ENCODE data around the gene CYP2J2. TPM values are rescaled to one million over a fixed set of nuclear protein-coding genes. Genes with fewer than 3 reads are reported as not detected.
A peak's percentile ranks its signal among the peaks of the same experiment; 100 is the strongest.
"Not testable (repeated sequence)": the region's sequence is repeated elsewhere in the genome, so short reads cannot be mapped to it uniquely, and the experiment has no call there.

The CYP2J2 gene, protein sequence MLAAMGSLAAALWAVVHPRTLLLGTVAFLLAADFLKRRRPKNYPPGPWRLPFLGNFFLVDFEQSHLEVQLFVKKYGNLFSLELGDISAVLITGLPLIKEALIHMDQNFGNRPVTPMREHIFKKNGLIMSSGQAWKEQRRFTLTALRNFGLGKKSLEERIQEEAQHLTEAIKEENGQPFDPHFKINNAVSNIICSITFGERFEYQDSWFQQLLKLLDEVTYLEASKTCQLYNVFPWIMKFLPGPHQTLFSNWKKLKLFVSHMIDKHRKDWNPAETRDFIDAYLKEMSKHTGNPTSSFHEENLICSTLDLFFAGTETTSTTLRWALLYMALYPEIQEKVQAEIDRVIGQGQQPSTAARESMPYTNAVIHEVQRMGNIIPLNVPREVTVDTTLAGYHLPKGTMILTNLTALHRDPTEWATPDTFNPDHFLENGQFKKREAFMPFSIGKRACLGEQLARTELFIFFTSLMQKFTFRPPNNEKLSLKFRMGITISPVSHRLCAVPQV
- 0.53 and 1.3 TPM in 2 replicates for total RNA-seq

DNA sequence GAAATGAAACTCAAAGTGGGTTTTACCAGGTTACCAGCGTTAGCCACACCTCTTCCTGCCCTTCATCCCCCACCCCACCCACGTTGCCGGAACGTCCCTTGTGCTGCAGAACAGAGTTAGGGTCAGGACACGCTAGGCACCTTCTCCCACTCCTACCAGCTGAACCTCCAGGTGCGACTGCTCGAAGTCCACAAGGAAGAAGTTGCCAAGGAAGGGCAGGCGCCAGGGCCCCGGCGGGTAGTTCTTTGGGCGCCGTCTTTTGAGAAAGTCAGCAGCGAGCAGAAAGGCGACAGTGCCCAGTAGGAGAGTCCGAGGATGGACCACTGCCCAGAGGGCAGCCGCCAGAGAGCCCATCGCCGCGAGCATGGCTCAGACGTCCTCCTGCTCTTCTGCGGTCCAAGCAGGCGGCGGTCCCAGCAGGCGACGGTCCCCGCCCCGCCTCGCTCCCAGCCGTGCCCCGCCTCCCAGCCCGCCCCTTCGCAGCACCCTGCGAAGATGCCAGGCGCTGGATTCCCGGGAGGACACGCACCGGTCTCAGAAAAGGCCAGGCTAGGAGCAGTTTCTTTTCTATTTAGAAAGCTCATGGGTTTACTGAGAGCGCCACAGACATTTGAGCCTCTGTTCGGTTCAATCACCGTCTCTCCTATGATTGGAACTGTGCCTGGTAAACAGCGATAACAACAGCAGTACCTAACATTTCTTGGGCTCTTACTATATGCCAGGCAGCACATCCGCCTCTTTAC, at the start of gene CYP2J2:
TSS of gene CYP2J2 (minus strand) at position 393 of the 743 bp plus-strand sequence. CDS start at position 366, 27 bp downstream.
- DNase-seq (ENCODE audit: low read depth) (peak; percentile 32), FAIRE-seq (no peak)
- Histone ChIP-seq H3K27me3 (ENCODE audit: control insufficient read depth, insufficient read depth, low read length) (peaks cover 1% of the 10 kb centered on the region), H3K4me3 (ENCODE audit: low read depth, low read length) (peak within 1 kb of the TSS; percentile 49), H3K36me3 (ENCODE audit: control insufficient read depth, insufficient read depth, low read length) (no peaks in the 10 kb centered on the region)
- TF ChIP-seq, protein P1, sequence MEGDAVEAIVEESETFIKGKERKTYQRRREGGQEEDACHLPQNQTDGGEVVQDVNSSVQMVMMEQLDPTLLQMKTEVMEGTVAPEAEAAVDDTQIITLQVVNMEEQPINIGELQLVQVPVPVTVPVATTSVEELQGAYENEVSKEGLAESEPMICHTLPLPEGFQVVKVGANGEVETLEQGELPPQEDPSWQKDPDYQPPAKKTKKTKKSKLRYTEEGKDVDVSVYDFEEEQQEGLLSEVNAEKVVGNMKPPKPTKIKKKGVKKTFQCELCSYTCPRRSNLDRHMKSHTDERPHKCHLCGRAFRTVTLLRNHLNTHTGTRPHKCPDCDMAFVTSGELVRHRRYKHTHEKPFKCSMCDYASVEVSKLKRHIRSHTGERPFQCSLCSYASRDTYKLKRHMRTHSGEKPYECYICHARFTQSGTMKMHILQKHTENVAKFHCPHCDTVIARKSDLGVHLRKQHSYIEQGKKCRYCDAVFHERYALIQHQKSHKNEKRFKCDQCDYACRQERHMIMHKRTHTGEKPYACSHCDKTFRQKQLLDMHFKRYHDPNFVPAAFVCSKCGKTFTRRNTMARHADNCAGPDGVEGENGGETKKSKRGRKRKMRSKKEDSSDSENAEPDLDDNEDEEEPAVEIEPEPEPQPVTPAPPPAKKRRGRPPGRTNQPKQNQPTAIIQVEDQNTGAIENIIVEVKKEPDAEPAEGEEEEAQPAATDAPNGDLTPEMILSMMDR (IDR thresholded peaks at IDR 0.05; ENCODE audit: insufficient read depth, low read length, severe bottlenecking): no peak

DNA sequence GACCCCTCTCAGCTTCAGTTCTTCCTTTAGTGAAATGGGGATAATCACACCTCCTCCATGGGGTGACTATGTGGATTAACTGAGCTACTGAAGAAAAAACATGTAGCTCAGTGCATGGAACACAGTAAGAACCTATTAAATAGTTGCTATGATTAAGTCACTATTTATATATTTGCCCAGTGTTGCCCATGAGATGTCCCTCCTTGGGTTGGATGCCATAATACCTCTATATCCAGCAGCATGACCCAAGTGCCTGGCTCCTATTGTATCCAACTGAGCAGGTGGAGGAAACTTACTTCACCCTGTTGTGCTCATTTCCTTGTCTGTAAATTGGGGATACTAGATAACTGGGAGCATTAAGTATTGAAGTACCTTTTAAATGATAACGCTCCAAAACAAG, 47.1 kb upstream of the CYP2J2 start:
- Histone ChIP-seq H3K36me3 (ENCODE audit: control insufficient read depth, insufficient read depth, low read length) (no peaks in the 10 kb centered on the region), H3K27me3 (ENCODE audit: control insufficient read depth, insufficient read depth, low read length) (peaks cover 2% of the 10 kb centered on the region), H3K4me3 (ENCODE audit: low read depth, low read length) (no peak overlapping the region)
- TF ChIP-seq, protein P1 (IDR thresholded peaks at IDR 0.05; ENCODE audit: insufficient read depth, low read length, severe bottlenecking): no peak
- DNase-seq (ENCODE audit: low read depth) (no peak), FAIRE-seq (no peak)

DNA sequence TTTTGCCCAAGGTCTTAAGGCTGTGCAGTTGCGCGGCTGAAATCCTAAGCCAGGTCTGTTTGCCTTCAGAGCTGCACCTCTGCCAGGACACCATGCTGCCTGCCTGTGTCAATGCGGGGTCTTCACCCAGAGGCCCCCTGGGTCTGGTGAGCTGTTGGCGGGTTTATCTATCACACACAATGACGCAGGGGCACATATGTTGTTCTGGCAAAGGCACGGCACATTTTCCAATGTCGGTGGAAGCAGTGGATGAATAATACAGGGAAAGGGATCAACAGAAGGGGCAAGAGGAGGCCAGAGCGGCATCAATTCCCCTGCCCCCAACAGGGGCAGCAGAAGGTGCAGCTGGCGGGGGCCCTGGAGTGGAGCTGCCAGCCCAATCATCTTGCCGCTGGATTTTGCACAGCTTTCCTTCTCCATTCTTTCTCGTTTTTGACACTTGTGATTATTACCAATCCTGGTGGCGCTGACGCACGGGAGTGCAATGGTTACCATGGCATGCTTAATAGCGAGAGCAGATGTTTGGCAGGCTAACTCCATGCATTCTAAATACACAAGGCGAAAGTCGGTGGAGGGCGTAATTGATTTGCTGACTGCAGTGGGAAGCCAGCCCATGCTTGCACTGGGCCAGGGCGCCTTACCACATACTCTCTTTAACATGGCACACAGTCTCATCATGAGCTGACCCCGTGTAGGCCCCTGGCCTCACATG, 45.8 kb upstream of the CYP2J2 start:
- Histone ChIP-seq H3K36me3 (ENCODE audit: control insufficient read depth, insufficient read depth, low read length) (no peaks in the 10 kb centered on the region), H3K4me3 (ENCODE audit: low read depth, low read length) (no peak overlapping the region), H3K27me3 (ENCODE audit: control insufficient read depth, insufficient read depth, low read length) (peaks cover 2% of the 10 kb centered on the region)
- DNase-seq (ENCODE audit: low read depth) (no peak), FAIRE-seq (no peak)
- TF ChIP-seq, protein P1 (IDR thresholded peaks at IDR 0.05; ENCODE audit: insufficient read depth, low read length, severe bottlenecking): no peak

DNA sequence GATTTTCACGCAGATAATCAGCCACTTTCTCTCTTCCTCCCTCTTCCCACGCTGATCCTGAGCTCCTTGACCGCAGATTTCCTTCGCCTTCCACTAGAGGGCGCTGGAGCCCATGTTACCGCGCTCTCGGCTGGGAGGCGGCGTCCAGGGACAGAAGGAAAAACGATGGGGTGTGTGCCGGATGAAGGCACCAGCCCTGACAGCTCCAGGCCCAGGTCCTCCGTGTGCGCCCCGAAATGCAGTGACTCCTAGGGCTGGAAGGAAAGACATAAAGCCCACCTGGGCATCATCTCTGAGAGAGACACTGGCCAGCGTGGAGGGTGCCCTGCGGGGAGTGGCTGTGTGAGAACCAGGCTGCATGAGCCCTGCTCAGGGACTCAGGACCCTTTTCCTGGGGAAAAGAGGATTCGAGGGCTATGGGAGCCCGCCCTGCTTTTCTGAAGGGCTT, 44.9 kb upstream of the CYP2J2 start:
- Histone ChIP-seq H3K36me3 (ENCODE audit: control insufficient read depth, insufficient read depth, low read length) (no peaks in the 10 kb centered on the region), H3K4me3 (ENCODE audit: low read depth, low read length) (no peak overlapping the region), H3K27me3 (ENCODE audit: control insufficient read depth, insufficient read depth, low read length) (peaks cover 2% of the 10 kb centered on the region)
- no peak for FAIRE-seq
- TF ChIP-seq, protein P1 (IDR thresholded peaks at IDR 0.05; ENCODE audit: insufficient read depth, low read length, severe bottlenecking): peak; percentile 85
- peak; percentile 39 for DNase-seq (ENCODE audit: low read depth)

DNA sequence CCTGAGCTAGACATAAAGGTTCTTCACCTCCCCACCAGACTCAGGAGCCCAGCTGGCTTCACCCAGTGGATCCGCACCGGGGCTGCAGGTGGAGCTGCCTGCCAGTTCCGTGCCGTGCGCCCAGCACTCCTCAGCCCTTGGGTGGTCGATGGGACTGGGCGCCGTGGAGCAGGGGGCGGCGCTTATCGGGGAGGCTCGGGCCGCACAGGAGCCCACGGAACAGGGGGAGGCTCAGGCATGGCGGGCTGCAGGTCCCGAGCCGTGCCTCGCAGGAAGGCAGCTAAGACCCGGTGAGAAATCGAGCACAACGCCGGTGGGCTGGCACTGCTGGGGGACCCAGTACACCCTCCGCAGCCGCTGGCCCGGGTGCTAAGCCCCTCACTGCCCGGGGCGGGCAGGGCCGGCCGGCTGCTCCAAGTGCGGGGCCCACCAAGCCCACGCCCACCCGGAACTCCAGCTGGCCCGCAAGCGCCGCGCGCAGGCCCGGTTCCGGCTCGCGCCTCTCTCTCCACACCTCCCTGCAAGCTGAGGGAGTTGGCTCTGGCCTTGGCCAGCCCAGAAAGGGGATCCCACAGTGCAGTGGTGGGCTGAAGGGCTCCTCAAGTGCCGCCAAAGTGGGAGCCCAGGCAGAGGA, 43.1 kb upstream of the CYP2J2 start:
- not testable (repeated sequence) for H3K27me3 ChIP-seq (ENCODE audit: control insufficient read depth, insufficient read depth, low read length); FAIRE-seq; DNase-seq (ENCODE audit: low read depth); H3K36me3 ChIP-seq (ENCODE audit: control insufficient read depth, insufficient read depth, low read length); H3K4me3 ChIP-seq (ENCODE audit: low read depth, low read length)

DNA sequence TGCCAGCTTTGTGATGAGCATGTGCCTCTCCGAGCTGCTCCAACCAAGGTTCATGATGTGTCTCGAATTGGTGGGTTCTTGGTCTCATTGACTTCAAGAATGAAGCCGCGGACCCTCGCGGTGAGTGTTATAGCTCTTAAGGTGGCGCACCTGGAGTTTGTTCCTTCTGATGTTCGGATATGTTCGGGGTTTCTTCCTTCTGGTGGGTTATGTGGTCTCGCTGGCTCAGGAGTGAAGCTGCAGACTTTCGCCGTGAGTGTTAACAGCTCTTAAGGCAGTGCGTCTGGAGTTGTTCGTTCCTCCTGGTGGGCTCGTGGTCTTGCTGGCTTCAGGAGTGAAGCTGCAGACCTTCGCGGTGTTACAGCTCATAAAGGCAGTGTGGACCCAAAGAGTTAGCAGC, 42.2 kb upstream of the CYP2J2 start:
- H3K36me3 ChIP-seq (ENCODE audit: control insufficient read depth, insufficient read depth, low read length); H3K27me3 ChIP-seq (ENCODE audit: control insufficient read depth, insufficient read depth, low read length); H3K4me3 ChIP-seq (ENCODE audit: low read depth, low read length); DNase-seq (ENCODE audit: low read depth); FAIRE-seq: not testable (repeated sequence)

Measured in bronchial epithelial cell (primary cell).